GM18517 (cell line): ENCODE data around the gene PHF21B.

Experiments
- ATAC-seq: cut with Tn5 transposase; IDR thresholded peaks from one replicate; pipeline ENCODE4 v1.9.1; 2021; ENCODE audit warnings: mild to moderate bottlenecking, moderate library complexity; ENCODE audit not compliant: unreplicated experiment

PHF21B gene

GRCh38 chr22:44938886-44939285, 70.9 kb downstream of the PHF21B start:
- ATAC-seq = no peak

- no peak for ATAC-seq
Observed at GRCh38 chr22:44937216-44937615, 72.6 kb downstream of the PHF21B start.

- no peak for ATAC-seq
Observed at GRCh38 chr22:44936201-44936600, 73.6 kb downstream of the PHF21B start.

- ATAC-seq = no peak
Observed at GRCh38 chr22:44935724-44936123, 74.1 kb downstream of the PHF21B start.

- no peak for ATAC-seq
Observed at GRCh38 chr22:44934454-44934735, 75.4 kb downstream of the PHF21B start.

GRCh38 chr22:44933666-44934453, 75.9 kb downstream of the PHF21B start:
- no peak for ATAC-seq

GRCh38 chr22:44932493-44932892, 77.3 kb downstream of the PHF21B start:
- no peak for ATAC-seq

- no peak for ATAC-seq
Observed at GRCh38 chr22:44931766-44932165, 78.0 kb downstream of the PHF21B start.

- ATAC-seq = no peak
Observed at GRCh38 chr22:44931077-44931540, 78.7 kb downstream of the PHF21B start.

- no peak for ATAC-seq
Observed at GRCh38 chr22:44930711-44931035, 79.1 kb downstream of the PHF21B start.

- no peak for ATAC-seq
Observed at GRCh38 chr22:44930016-44930710, 79.6 kb downstream of the PHF21B start.

- no peak for ATAC-seq
Observed at GRCh38 chr22:44929359-44930015, 80.3 kb downstream of the PHF21B start.

- no peak for ATAC-seq
Observed at GRCh38 chr22:44928711-44929358, 81.0 kb downstream of the PHF21B start.

- no peak for ATAC-seq
Observed at GRCh38 chr22:44928136-44928463, 81.7 kb downstream of the PHF21B start.

GRCh38 chr22:44927463-44928135, 82.2 kb downstream of the PHF21B start:
- no peak for ATAC-seq

GRCh38 chr22:44926491-44927415, 83.1 kb downstream of the PHF21B start:
- no peak for ATAC-seq

GRCh38 chr22:44926124-44926475, 83.7 kb downstream of the PHF21B start:
- ATAC-seq = no peak

- ATAC-seq = no peak
Observed at GRCh38 chr22:44925465-44926123, 84.2 kb downstream of the PHF21B start.

- ATAC-seq = no peak
Observed at GRCh38 chr22:44924710-44925109, 85.1 kb downstream of the PHF21B start.

GRCh38 chr22:44924098-44924497, 85.7 kb downstream of the PHF21B start:
- no peak for ATAC-seq
